ENCODE results near the gene AREL1. TPM values are rescaled to one million over a fixed set of nuclear protein-coding genes. Genes with fewer than 3 reads are reported as not detected.

Gene AREL1
- total and polyA plus RNA-seq, 2 experiments from 2014 or later = 12.9 to 25.6 TPM

DNA sequence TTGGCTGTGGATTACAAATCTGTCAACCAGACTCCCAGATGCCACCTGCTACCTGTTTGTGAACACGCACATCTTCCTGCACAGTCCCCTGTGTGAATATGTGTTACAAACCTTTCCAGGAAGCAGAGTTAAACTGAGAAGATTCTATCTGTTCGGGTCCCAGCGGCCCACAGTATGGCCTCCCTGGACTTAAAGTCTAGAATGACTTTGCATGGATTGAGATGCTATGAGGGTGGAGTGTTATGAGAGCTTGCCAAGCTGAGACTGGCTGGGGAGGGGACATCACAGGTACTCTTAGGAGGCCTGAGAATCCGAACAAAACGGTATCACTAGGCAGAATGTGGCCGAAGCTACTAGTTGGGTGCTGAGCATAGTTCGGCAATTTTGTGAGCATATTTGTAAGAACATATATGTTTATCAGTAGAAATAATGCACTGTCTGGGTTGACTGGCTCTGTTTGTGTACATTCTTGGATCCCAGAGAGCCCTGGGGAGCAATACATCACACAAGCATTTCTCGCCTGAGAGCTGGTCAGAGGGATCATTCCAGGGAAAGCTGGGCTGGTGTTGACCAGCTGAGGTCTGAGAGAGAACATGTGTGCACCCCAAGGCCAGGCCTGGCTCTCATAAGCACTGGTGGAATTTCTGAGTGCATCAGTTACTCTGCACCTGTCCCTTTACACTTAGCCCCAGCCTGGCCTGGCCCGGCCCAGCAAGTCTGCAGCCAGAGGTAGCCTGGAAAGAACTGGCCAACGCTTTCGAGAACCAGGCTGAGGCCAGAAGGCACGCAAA lies 71.1 kb downstream of the AREL1 start:
- Histone ChIP-seq H3K79me2 (ENCODE audit: insufficient read depth) (no peaks in the 10 kb centered on the region), H3K9ac (no peak overlapping the region), H3K9me2 (ENCODE audit: insufficient read depth) (no peaks in the 10 kb centered on the region), H3K27me3 (replicated peaks; ENCODE audit: insufficient read depth) (no peaks in the 10 kb centered on the region), H3K4me3 (no peak overlapping the region), H3K9me3 (ENCODE audit: low read depth) (no peaks in the 10 kb centered on the region), H3K4me1 (ENCODE audit: insufficient read depth) (peaks cover 9% of the 10 kb centered on the region), H3K4me2 (ENCODE audit: unreplicated experiment) (no peak overlapping the region), H2AFZ (no peak overlapping the region), H4K20me1 (ENCODE audit: insufficient read depth) (no peaks in the 10 kb centered on the region), H3F3A (ENCODE audit: insufficient read depth) (no peaks in the 10 kb centered on the region), H3K27ac (no peak overlapping the region), H3K36me3 (ENCODE audit: low read depth) (no peaks in the 10 kb centered on the region)
- DNase-seq = no peak
- 89 to 91% methylated on average over 12 of the region's 12 CpGs for WGBS, 2 experiments (ENCODE audit: low coverage in 1 of 2, low lambda C conversion rate in 2 of 2, missing lambda C conversion rate in 2 of 2)
- in situ Hi-C loops (cut with MboI) = no loop called here
- TF ChIP-seq EZH2phosphoT487 (IDR thresholded peaks at IDR 0.05; ENCODE audit: insufficient read depth, low read depth) = no peak
- no peak for TF ChIP-seq EZH2 (IDR thresholded peaks at IDR 0.05; ENCODE audit: insufficient read depth, poor library complexity, severe bottlenecking)

DNA sequence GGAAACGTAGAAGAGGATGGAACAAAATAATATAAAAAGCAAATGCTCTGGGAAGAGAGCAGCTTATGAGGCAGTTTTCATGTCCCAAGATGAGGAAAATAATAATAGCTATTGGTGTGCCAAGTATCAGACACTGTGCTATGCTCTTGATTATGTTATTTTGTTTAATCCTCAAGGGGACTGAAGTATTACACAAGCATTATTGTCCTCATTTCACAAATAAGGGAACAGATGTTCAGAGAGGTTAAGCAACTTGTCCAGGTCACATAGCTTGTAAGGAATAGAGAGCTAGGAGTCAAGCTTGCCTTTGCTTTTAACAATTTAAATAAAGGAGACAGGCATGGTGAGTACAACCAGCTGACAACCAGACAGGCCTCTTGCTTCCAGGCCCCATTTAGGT lies 73.9 kb downstream of the AREL1 start:
- Histone ChIP-seq H3K4me1 (ENCODE audit: insufficient read depth) (peaks cover 22% of the 10 kb centered on the region), H3K9ac (no peak overlapping the region), H3K79me2 (ENCODE audit: insufficient read depth) (no peaks in the 10 kb centered on the region), H3K9me2 (ENCODE audit: insufficient read depth) (no peaks in the 10 kb centered on the region), H3F3A (ENCODE audit: insufficient read depth) (no peaks in the 10 kb centered on the region), H2AFZ (no peak overlapping the region), H3K36me3 (ENCODE audit: low read depth) (no peaks in the 10 kb centered on the region), H3K4me2 (ENCODE audit: unreplicated experiment) (no peak overlapping the region), H3K4me3 (no peak overlapping the region), H3K27ac (no peak overlapping the region), H3K27me3 (replicated peaks; ENCODE audit: insufficient read depth) (no peaks in the 10 kb centered on the region), H4K20me1 (ENCODE audit: insufficient read depth) (no peaks in the 10 kb centered on the region), H3K9me3 (ENCODE audit: low read depth) (no peaks in the 10 kb centered on the region)
- DNase-seq = no peak
- in situ Hi-C loops (cut with MboI) = no loop called here
- WGBS, 2 experiments (ENCODE audit: low coverage in 1 of 2, low lambda C conversion rate in 2 of 2, missing lambda C conversion rate in 2 of 2) = 71 to 77% methylated on average over 1 of the region's 1 CpG
- TF ChIP-seq EZH2phosphoT487 (IDR thresholded peaks at IDR 0.05; ENCODE audit: insufficient read depth, low read depth) (no peak), EZH2 (IDR thresholded peaks at IDR 0.05; ENCODE audit: insufficient read depth, poor library complexity, severe bottlenecking) (no peak)

DNA sequence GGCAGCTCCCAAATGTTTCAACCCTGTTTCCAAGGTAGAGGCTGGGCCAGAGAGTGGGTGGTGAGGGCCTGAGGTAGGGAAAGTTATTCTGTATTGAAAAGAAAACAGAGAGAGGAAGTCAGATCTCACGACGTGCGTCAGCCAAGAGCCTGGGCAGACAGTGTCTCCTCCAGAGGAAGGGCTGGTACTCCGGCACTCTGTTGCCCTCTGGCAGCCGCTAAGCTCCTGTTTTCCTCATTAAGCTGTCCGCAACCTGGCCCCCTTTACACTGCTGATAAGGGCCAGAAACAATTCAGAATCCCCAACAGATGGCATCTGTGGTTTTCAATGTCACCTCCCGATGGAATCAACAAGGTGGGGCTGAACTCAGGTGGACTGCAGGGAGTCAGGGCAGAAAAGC lies 74.8 kb downstream of the AREL1 start:
- Histone ChIP-seq H2AFZ (no peak overlapping the region), H3K4me2 (ENCODE audit: unreplicated experiment) (no peak overlapping the region)
- in situ Hi-C loops (cut with MboI) = no loop called here

DNA sequence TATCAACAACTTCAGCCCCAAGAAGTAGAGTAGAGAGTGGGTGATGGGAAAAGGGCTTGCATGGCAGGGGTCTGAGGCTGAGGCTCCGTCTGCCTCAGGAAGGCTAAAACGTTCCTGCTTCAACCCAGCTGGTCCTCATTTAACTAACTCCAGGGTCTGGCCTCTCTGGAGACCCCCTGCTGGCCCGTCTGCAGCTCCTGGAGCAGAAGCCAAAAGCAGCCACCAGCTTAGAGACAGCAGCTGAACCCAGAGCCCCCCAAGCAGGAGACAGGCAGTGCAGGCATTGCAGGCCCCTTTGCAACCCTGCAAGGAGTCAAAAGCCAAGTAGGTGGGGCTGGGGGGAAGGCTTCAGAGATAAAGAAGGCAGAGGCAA lies 75.7 kb downstream of the AREL1 start:
- Histone ChIP-seq H3K79me2 (ENCODE audit: insufficient read depth) (no peaks in the 10 kb centered on the region), H3K27ac (no peak overlapping the region), H3K4me1 (ENCODE audit: insufficient read depth) (peaks cover 22% of the 10 kb centered on the region), H3K9me3 (ENCODE audit: low read depth) (no peaks in the 10 kb centered on the region), H4K20me1 (ENCODE audit: insufficient read depth) (no peaks in the 10 kb centered on the region), H3K27me3 (replicated peaks; ENCODE audit: insufficient read depth) (no peaks in the 10 kb centered on the region), H3K4me2 (ENCODE audit: unreplicated experiment) (no peak overlapping the region), H3F3A (ENCODE audit: insufficient read depth) (no peaks in the 10 kb centered on the region), H3K9me2 (ENCODE audit: insufficient read depth) (no peaks in the 10 kb centered on the region), H3K9ac (no peak overlapping the region), H2AFZ (no peak overlapping the region), H3K4me3 (no peak overlapping the region), H3K36me3 (ENCODE audit: low read depth) (no peaks in the 10 kb centered on the region)
- TF ChIP-seq EZH2 (IDR thresholded peaks at IDR 0.05; ENCODE audit: insufficient read depth, poor library complexity, severe bottlenecking) = no peak
- no peak for TF ChIP-seq EZH2phosphoT487 (IDR thresholded peaks at IDR 0.05; ENCODE audit: insufficient read depth, low read depth)
- in situ Hi-C loops (cut with MboI) = no loop called here
- DNase-seq = no peak
- 56 to 68% methylated on average over 3 of the region's 3 CpGs for WGBS, 2 experiments (ENCODE audit: low coverage in 1 of 2, low lambda C conversion rate in 2 of 2, missing lambda C conversion rate in 2 of 2)

More for the DNA sequence above, 74.8 kb downstream of the AREL1 start:
- Histone ChIP-seq H3K27me3 (replicated peaks; ENCODE audit: insufficient read depth) (no peaks in the 10 kb centered on the region), H3K27ac (no peak overlapping the region), H3K79me2 (ENCODE audit: insufficient read depth) (no peaks in the 10 kb centered on the region), H3K9me3 (ENCODE audit: low read depth) (no peaks in the 10 kb centered on the region), H3K4me3 (no peak overlapping the region), H4K20me1 (ENCODE audit: insufficient read depth) (no peaks in the 10 kb centered on the region), H3K36me3 (ENCODE audit: low read depth) (no peaks in the 10 kb centered on the region), H3K9ac (no peak overlapping the region), H3K4me1 (ENCODE audit: insufficient read depth) (peaks cover 22% of the 10 kb centered on the region), H3K9me2 (ENCODE audit: insufficient read depth) (no peaks in the 10 kb centered on the region), H3F3A (ENCODE audit: insufficient read depth) (no peaks in the 10 kb centered on the region)
- WGBS, 2 experiments (ENCODE audit: low coverage in 1 of 2, low lambda C conversion rate in 2 of 2, missing lambda C conversion rate in 2 of 2) = 78 to 79% methylated on average over 7 of the region's 7 CpGs
- TF ChIP-seq EZH2 (IDR thresholded peaks at IDR 0.05; ENCODE audit: insufficient read depth, poor library complexity, severe bottlenecking) (no peak), EZH2phosphoT487 (IDR thresholded peaks at IDR 0.05; ENCODE audit: insufficient read depth, low read depth) (no peak)
- no peak for DNase-seq
